ACC112 (cell line): ENCODE results near the gene FBXL17.

Source experiments
- H2AFZ ChIP-seq: fragments of 200-600 bp; sonication (generic); one replicate; pipeline ENCODE4 v1.6.0; 2017; ENCODE audit warnings: antibody characterized with exemption, low read length; ENCODE audit not compliant: unreplicated experiment
- H3K27ac ChIP-seq: fragments of 200-600 bp; sonication (generic); 2 replicates; pipeline ENCODE4 v1.5.1; 2014; ENCODE audit warnings: low read depth, mild to moderate bottlenecking, antibody characterized with exemption, low read length, moderate library complexity
- H3K27me3 ChIP-seq: fragments of 200-600 bp; sonication (generic); 2 replicates; pipeline ENCODE4 v1.6.1; 2014; ENCODE audit warnings: mild to moderate bottlenecking, antibody characterized with exemption, low read length, moderate library complexity, mixed read lengths; ENCODE audit not compliant: insufficient read depth
- H3K36me3 ChIP-seq: fragments of 200-600 bp; sonication (generic); 2 replicates; pipeline ENCODE4 v1.6.1; 2016; ENCODE audit warnings: mild to moderate bottlenecking, antibody characterized with exemption, low read length, moderate library complexity, mixed read lengths; ENCODE audit not compliant: insufficient read depth
- H3K4me1 ChIP-seq: fragments of 200-600 bp; sonication (generic); one replicate; pipeline ENCODE4 v1.6.1; 2016; ENCODE audit warnings: low read length, mixed read lengths; ENCODE audit not compliant: insufficient read depth, unreplicated experiment, control insufficient read depth
- H3K4me3 ChIP-seq: fragments of 200-600 bp; sonication (generic); 2 replicates; pipeline ENCODE4 v1.5.1; 2014; ENCODE audit warnings: mild to moderate bottlenecking, low read depth, low read length
- H3K79me2 ChIP-seq: fragments of 200-600 bp; sonication (generic); one replicate; pipeline ENCODE4 v1.6.0; 2016; ENCODE audit warnings: low read length; ENCODE audit not compliant: control insufficient read depth, unreplicated experiment, insufficient read depth

FBXL17 gene

DNA sequence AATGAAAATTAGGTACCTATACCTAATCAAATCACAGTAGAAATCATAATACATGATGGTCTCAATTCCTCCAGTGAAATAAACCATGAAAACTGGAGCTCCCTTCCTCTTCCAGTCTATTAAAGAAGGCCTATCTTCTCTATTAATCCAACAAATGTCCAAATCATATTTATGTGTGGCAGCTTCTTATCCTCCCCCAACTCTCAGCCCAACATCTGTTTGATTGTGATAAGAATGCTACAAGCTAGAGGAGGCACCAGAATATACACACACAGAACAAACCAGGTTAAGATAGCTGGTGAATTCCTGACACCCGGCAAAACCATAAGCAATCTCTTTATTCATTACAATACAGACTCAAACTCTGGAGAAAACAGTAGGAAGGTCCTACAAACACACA, 110.8 kb downstream of the FBXL17 start:
- Histone ChIP-seq H3K36me3 (no peaks in the 10 kb centered on the region), H2AFZ (no peak overlapping the region), H3K79me2 (no peaks in the 10 kb centered on the region), H3K4me3 (no peak overlapping the region), H3K27ac (no peak overlapping the region), H3K4me1 (no peaks in the 10 kb centered on the region), H3K27me3 (no peaks in the 10 kb centered on the region)

DNA sequence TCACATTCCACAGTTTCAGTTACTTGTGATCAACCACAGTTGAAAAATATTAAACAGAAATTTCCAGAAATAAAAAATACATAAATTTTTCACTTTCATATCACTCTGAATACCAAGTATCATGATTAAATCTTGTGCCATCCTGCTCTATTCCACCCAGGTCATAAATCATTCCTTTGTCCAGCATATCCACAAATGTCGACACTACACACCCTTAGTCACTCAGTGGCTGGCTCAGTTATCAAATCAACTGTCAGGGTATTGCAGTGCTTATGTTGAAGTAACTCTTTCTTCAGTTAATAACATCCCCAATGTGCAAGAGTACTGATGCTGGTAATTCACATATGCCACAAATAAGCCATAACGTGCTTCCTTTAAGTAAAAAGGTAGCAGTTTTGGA, 115.7 kb downstream of the FBXL17 start:
- no peak overlapping the region for H3K27ac ChIP-seq
- H3K4me1 ChIP-seq, result peaks cover 4% of the 10 kb centered on the region
- no peaks in the 10 kb centered on the region for H3K27me3 ChIP-seq
- H3K79me2 ChIP-seq, result no peaks in the 10 kb centered on the region
- H3K36me3 ChIP-seq, result no peaks in the 10 kb centered on the region
- no peak overlapping the region for H3K4me3 ChIP-seq
- no peak overlapping the region for H2AFZ ChIP-seq

GRCh38 chr5:108264533-108264932, 117.4 kb downstream of the FBXL17 start:
- no peaks in the 10 kb centered on the region for H3K36me3 ChIP-seq
- peaks cover 12% of the 10 kb centered on the region for H3K4me1 ChIP-seq
- H3K79me2 ChIP-seq, result no peaks in the 10 kb centered on the region
- H3K4me3 ChIP-seq, result no peak overlapping the region
- no peak overlapping the region for H3K27ac ChIP-seq
- no peak overlapping the region for H2AFZ ChIP-seq
- no peaks in the 10 kb centered on the region for H3K27me3 ChIP-seq

GRCh38 chr5:108263338-108263737, 118.6 kb downstream of the FBXL17 start:
- Histone ChIP-seq H3K36me3 (no peaks in the 10 kb centered on the region), H3K27me3 (no peaks in the 10 kb centered on the region), H3K4me1 (peaks cover 19% of the 10 kb centered on the region), H3K79me2 (no peaks in the 10 kb centered on the region), H3K27ac (no peak overlapping the region), H2AFZ (no peak overlapping the region), H3K4me3 (no peak overlapping the region)

- H3K36me3 ChIP-seq, result no peaks in the 10 kb centered on the region
- H3K27ac ChIP-seq, result no peak overlapping the region
- H3K79me2 ChIP-seq, result no peaks in the 10 kb centered on the region
- no peak overlapping the region for H3K4me3 ChIP-seq
- H3K4me1 ChIP-seq, result peaks cover 18% of the 10 kb centered on the region
- no peaks in the 10 kb centered on the region for H3K27me3 ChIP-seq
- H2AFZ ChIP-seq, result no peak overlapping the region
Observed at GRCh38 chr5:108260858-108261170, 121.1 kb downstream of the FBXL17 start.

- H3K79me2 ChIP-seq, result no peaks in the 10 kb centered on the region
- H3K4me3 ChIP-seq, result no peak overlapping the region; the same call in 1 of the 2 replicates
- no peak overlapping the region for H3K27ac ChIP-seq
- no peaks in the 10 kb centered on the region for H3K36me3 ChIP-seq
- no peaks in the 10 kb centered on the region for H3K27me3 ChIP-seq
- peaks cover 16% of the 10 kb centered on the region for H3K4me1 ChIP-seq
- peak overlapping the region; percentile 2 for H2AFZ ChIP-seq
Observed at GRCh38 chr5:108260117-108260857, 121.6 kb downstream of the FBXL17 start.

GRCh38 chr5:108259306-108259705, 122.6 kb downstream of the FBXL17 start:
- H3K79me2 ChIP-seq, result no peaks in the 10 kb centered on the region
- H3K36me3 ChIP-seq, result no peaks in the 10 kb centered on the region
- H3K4me1 ChIP-seq, result peaks cover 16% of the 10 kb centered on the region
- H3K27me3 ChIP-seq, result no peaks in the 10 kb centered on the region
- H3K4me3 ChIP-seq, result no peak overlapping the region
- no peak overlapping the region for H2AFZ ChIP-seq
- H3K27ac ChIP-seq, result no peak overlapping the region

DNA sequence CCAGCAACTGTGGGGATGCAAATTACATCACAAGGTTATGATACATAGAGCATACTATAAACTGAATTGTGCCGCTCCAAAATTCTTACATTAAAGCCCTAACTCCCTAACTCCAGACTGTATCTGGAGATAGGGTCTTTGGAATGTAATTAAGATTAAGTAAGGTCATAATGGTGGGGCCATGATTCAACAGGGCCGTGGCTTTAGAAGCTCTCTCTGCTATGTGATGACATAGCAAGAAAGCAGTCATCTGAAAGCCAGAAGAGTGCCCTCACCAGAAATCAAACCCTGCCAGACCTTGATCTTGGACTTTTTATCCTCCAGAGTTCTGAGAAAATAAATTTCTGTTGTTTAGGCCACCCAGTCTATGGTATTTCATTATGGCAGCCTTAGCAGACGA, 123.9 kb downstream of the FBXL17 start:
- H3K27ac ChIP-seq, result no peak overlapping the region
- H3K79me2 ChIP-seq, result no peaks in the 10 kb centered on the region
- H3K4me3 ChIP-seq, result no peak overlapping the region
- peaks cover 16% of the 10 kb centered on the region for H3K4me1 ChIP-seq
- no peaks in the 10 kb centered on the region for H3K36me3 ChIP-seq
- no peak overlapping the region for H2AFZ ChIP-seq
- H3K27me3 ChIP-seq, result no peaks in the 10 kb centered on the region

- no peak overlapping the region for H3K27ac ChIP-seq
- no peak overlapping the region for H3K4me3 ChIP-seq
- no peak overlapping the region for H2AFZ ChIP-seq
- no peaks in the 10 kb centered on the region for H3K79me2 ChIP-seq
- H3K4me1 ChIP-seq, result peaks cover 21% of the 10 kb centered on the region
- no peaks in the 10 kb centered on the region for H3K27me3 ChIP-seq
- no peaks in the 10 kb centered on the region for H3K36me3 ChIP-seq
Observed at GRCh38 chr5:108255468-108255867, 126.4 kb downstream of the FBXL17 start.

DNA sequence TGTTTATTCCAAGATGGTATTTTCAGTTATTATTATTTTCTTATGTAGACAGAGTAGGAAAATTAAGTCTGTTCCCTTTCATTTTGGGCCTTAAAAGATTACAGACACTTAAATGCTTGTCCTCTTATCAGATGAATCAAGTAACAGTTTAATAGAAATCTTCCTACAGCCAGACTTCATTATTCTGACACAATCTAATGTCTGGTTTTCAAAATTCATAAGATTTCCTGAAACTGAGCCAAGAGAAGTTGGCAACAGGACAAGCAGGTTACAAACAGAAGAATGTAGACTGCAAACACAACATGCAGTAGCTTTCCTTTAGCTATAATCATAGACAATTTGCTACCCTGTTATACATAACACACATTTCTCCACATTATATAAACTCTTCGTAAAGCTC, 130.5 kb downstream of the FBXL17 start:
- Histone ChIP-seq H3K27me3 (no peaks in the 10 kb centered on the region), H2AFZ (no peak overlapping the region), H3K4me3 (no peak overlapping the region), H3K79me2 (no peaks in the 10 kb centered on the region), H3K4me1 (peaks cover 6% of the 10 kb centered on the region), H3K27ac (no peak overlapping the region), H3K36me3 (no peaks in the 10 kb centered on the region)

DNA sequence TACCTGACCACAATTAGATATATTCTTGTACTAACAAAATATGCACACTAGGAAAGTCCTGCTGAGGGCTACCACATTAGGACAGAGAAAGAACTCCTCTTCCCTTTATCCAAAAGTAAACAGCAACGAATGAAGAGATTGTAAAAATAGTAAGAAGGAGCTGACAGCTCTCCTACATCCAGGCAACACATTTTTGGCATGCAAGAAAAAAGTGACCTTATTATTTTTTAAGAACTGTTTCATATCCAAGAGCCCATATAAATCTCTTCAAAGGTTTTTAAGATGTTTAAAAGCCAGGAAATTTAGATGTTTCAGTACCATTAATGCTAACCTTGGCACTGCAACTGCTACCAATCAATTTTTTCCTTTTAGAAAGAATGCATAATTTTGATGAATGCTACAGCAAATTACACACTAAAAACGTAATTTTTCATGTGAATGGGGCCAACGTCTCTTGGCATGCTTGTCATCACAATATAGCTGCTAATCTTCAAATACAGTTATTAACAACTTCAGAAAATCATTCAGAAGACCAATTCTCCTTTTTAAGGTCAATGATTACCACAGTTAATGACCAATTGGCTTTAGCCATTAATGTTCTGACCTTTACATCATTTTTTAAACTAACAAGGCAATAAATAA, 132.0 kb downstream of the FBXL17 start:
- peaks cover 6% of the 10 kb centered on the region for H3K4me1 ChIP-seq
- H3K27ac ChIP-seq, result no peak overlapping the region
- no peak overlapping the region for H3K4me3 ChIP-seq
- no peaks in the 10 kb centered on the region for H3K36me3 ChIP-seq
- no peaks in the 10 kb centered on the region for H3K27me3 ChIP-seq
- H2AFZ ChIP-seq, result no peak overlapping the region
- H3K79me2 ChIP-seq, result no peaks in the 10 kb centered on the region
